ENCODE results near the gene MMD.

DNA sequence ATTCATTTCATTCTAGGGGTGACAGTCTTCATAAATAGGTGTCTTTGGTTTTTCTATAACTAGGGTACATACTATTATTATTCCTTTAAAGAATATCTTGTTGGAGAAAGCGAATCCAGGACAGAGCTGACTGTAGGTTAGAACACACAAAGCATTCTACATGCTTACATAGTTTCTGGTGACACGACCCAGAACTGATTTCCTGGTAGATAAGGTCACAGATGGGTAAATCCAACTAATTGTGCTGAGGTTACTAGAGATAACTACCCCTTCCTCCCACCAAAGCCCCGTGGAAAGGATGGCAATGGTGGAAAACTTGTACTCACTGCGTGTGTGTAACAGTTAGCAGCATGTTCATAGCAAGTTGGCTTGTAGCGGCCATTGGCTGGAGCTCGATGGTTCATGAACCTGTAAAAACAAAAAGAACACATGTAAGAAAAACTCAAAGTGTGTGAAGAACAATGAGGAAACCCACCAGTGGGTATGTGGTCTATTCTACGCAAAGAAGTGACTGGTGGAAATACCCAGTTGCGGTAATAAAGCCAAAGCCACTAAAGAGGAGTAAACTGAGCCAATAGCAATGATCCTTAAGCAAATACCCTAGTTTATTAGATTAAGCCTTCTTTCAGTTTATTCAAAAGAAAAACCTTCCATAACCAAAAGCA is 7.7 kb downstream of the MMD start:
- TF ChIP-seq, protein P1, sequence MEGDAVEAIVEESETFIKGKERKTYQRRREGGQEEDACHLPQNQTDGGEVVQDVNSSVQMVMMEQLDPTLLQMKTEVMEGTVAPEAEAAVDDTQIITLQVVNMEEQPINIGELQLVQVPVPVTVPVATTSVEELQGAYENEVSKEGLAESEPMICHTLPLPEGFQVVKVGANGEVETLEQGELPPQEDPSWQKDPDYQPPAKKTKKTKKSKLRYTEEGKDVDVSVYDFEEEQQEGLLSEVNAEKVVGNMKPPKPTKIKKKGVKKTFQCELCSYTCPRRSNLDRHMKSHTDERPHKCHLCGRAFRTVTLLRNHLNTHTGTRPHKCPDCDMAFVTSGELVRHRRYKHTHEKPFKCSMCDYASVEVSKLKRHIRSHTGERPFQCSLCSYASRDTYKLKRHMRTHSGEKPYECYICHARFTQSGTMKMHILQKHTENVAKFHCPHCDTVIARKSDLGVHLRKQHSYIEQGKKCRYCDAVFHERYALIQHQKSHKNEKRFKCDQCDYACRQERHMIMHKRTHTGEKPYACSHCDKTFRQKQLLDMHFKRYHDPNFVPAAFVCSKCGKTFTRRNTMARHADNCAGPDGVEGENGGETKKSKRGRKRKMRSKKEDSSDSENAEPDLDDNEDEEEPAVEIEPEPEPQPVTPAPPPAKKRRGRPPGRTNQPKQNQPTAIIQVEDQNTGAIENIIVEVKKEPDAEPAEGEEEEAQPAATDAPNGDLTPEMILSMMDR (IDR thresholded peaks at IDR 0.05): no peak
- TF ChIP-seq POLR2A (IDR thresholded peaks at IDR 0.05): no peak

Measured in testis (tissue), 2 donors.